GM12878 (cell line): Measurements from ENCODE around the gene HSD17B1. TPM values are rescaled to one million over a fixed set of nuclear protein-coding genes. Genes with fewer than 3 reads are reported as not detected.

ENCODE experiments used
- BCL11A ChIP-seq: IDR thresholded peaks from 2 replicates; pipeline ENCODE4 v1.6.1; 2011; ENCODE audit warnings: low read depth, low read length
- JUND ChIP-seq: IDR thresholded peaks from 2 replicates; pipeline ENCODE4 v1.6.1; 2012; ENCODE audit warnings: low read depth, mild to moderate bottlenecking, low read length, improper control_type of control experiment, moderate library complexity
- PAX8 ChIP-seq: fragments of 450-650 bp; IDR thresholded peaks from 2 replicates; pipeline ENCODE4 v1.6.1; 2017; ENCODE audit warnings: mild to moderate bottlenecking, moderate library complexity
- POLR2A ChIP-seq: IDR thresholded peaks from 2 replicates; pipeline ENCODE4 v1.6.1; 2011; ENCODE audit warnings: low read depth, mild to moderate bottlenecking, low read length
- polyA plus RNA-seq, 11 experiments: library from polyadenylated mRNA; depleted of rRNA in 4 of 11; unstranded in 6 of 11; stranded (reverse) in 5 of 11; fragments of >200 nt; fragmentation: Nextera tagmentation in 4 of 11; fragmentation: Illumina TruSeq in 1 of 11; extraction: Ambion mirVana in 4 of 11; extraction: Trizol in 1 of 11; gene quantifications; 1 replicate in 1 of 11; 2 replicates in 10 of 11; pipeline versions ENCODE4 v1.2.1 to v1.2.3, GENCODE V29; 2011 to 2016; ENCODE audit warnings: inconsistent platforms in 2 of 11, missing spikeins in 2 of 11, low read depth in 1 of 11
- total RNA-seq, 4 experiments: library from RNA; depleted of rRNA in 3 of 4; stranded (reverse); fragments of >200 nt in 3 of 4; fragmentation: Illumina TruSeq in 1 of 4; extraction: Trizol in 1 of 4; gene quantifications; 2 replicates each; pipeline versions ENCODE4 v1.2.1 to v1.2.3, GENCODE V29; 2013 to 2021
- TF ChIP-seq, protein P1 (sequence below): fragments of 450-650 bp; IDR thresholded peaks from 2 replicates; pipeline ENCODE4 v1.6.1; 2018; ENCODE audit warnings: mild to moderate bottlenecking, low read depth, moderate library complexity; ENCODE audit not compliant: partially characterized antibody
- TF ChIP-seq, protein P2 (sequence below): fragments of 450-650 bp; IDR thresholded peaks from 2 replicates; pipeline ENCODE4 v1.6.1; 2017; ENCODE audit warnings: mild to moderate bottlenecking, low read depth, inconsistent platforms; ENCODE audit not compliant: poor library complexity, severe bottlenecking

HSD17B1 gene
- total and polyA plus RNA-seq, 10 of the 15 experiments (the other 5 are each of a cell fraction or from before 2014, with no cell fraction given) = 0.15 to 1.1 (median 0.42) TPM

- TF ChIP-seq, protein P1, sequence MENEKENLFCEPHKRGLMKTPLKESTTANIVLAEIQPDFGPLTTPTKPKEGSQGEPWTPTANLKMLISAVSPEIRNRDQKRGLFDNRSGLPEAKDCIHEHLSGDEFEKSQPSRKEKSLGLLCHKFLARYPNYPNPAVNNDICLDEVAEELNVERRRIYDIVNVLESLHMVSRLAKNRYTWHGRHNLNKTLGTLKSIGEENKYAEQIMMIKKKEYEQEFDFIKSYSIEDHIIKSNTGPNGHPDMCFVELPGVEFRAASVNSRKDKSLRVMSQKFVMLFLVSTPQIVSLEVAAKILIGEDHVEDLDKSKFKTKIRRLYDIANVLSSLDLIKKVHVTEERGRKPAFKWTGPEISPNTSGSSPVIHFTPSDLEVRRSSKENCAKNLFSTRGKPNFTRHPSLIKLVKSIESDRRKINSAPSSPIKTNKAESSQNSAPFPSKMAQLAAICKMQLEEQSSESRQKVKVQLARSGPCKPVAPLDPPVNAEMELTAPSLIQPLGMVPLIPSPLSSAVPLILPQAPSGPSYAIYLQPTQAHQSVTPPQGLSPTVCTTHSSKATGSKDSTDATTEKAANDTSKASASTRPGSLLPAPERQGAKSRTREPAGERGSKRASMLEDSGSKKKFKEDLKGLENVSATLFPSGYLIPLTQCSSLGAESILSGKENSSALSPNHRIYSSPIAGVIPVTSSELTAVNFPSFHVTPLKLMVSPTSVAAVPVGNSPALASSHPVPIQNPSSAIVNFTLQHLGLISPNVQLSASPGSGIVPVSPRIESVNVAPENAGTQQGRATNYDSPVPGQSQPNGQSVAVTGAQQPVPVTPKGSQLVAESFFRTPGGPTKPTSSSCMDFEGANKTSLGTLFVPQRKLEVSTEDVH = no peak
- TF ChIP-seq, protein P2, sequence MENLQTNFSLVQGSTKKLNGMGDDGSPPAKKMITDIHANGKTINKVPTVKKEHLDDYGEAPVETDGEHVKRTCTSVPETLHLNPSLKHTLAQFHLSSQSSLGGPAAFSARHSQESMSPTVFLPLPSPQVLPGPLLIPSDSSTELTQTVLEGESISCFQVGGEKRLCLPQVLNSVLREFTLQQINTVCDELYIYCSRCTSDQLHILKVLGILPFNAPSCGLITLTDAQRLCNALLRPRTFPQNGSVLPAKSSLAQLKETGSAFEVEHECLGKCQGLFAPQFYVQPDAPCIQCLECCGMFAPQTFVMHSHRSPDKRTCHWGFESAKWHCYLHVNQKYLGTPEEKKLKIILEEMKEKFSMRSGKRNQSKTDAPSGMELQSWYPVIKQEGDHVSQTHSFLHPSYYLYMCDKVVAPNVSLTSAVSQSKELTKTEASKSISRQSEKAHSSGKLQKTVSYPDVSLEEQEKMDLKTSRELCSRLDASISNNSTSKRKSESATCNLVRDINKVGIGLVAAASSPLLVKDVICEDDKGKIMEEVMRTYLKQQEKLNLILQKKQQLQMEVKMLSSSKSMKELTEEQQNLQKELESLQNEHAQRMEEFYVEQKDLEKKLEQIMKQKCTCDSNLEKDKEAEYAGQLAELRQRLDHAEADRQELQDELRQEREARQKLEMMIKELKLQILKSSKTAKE = no peak
- TF ChIP-seq POLR2A (peak; percentile 71), PAX8 (no peak), BCL11A (no peak), JUND (no peak)
Measured at GRCh38 chr17:42536372-42537155, 16.2 kb upstream of the HSD17B1 start (continued).
